Activated gamma-delta T cell (primary cell): ENCODE results near the gene RASL11B.
"Not testable (repeated sequence)": the region's sequence is repeated elsewhere in the genome, so short reads cannot be mapped to it uniquely, and the experiment has no call there.

ENCODE experiments used
- DNase-seq: peaks from one replicate; lab custom pipeline; 2025; lab: John Stamatoyannopoulos, UW
- total RNA-seq, 2 donors: gene quantifications; one replicate each; lab custom pipeline; 2026; lab: John Stamatoyannopoulos, UW

RASL11B gene
- total RNA-seq: 0 reads per million in 2 donors

- DNase-seq: peak; percentile 65
Observed at GRCh38 chr4:52861879-52862616, at the start of gene RASL11B. RASL11B (plus strand) TSS chr4:52862317; CDS start chr4:52862508, 191 bp downstream.

GRCh38 chr4:52813546-52813945 is 48.6 kb upstream of the RASL11B start:
- DNase-seq: no peak

- no peak for DNase-seq
Observed at GRCh38 chr4:52822583-52822971, 39.5 kb upstream of the RASL11B start.

GRCh38 chr4:52822972-52823701 is 39.0 kb upstream of the RASL11B start:
- DNase-seq: no peak

- DNase-seq: no peak
Observed at GRCh38 chr4:52823702-52824092, 38.4 kb upstream of the RASL11B start.

GRCh38 chr4:52824270-52824602 is 37.9 kb upstream of the RASL11B start:
- DNase-seq: no peak

GRCh38 chr4:52824603-52825459 is 37.3 kb upstream of the RASL11B start:
- no peak for DNase-seq

- no peak for DNase-seq
Observed at GRCh38 chr4:52825460-52826090, 36.5 kb upstream of the RASL11B start.

- no peak for DNase-seq
Observed at GRCh38 chr4:52833941-52834525, 28.1 kb upstream of the RASL11B start.

- not testable (repeated sequence) for DNase-seq
Observed at GRCh38 chr4:52834641-52835456, 27.3 kb upstream of the RASL11B start.

- DNase-seq: no peak
Observed at GRCh38 chr4:52836120-52836519, 26.0 kb upstream of the RASL11B start.

GRCh38 chr4:52836678-52837077 is 25.4 kb upstream of the RASL11B start:
- no peak for DNase-seq

GRCh38 chr4:52837716-52838558 is 24.2 kb upstream of the RASL11B start:
- DNase-seq: no peak

- no peak for DNase-seq
Observed at GRCh38 chr4:52838729-52839586, 23.2 kb upstream of the RASL11B start.

GRCh38 chr4:52840531-52841370 is 21.4 kb upstream of the RASL11B start:
- DNase-seq: no peak

GRCh38 chr4:52841682-52842456 is 20.2 kb upstream of the RASL11B start:
- DNase-seq: no peak

- no peak for DNase-seq
Observed at GRCh38 chr4:52842792-52843191, 19.3 kb upstream of the RASL11B start.
